ENCODE measurements around the gene IFNA14. TPM values are rescaled to one million over a fixed set of nuclear protein-coding genes. Genes with fewer than 3 reads are reported as not detected.

The IFNA14 gene
- not detected for total RNA-seq (ENCODE audit: unreplicated experiment)
- long read RNA-seq = 0 reads

GRCh38 chr9:21239911-21240310 lies at the start of gene IFNA14:
IFNA14 (minus strand) TSS chr9:21240005; CDS start chr9:21239935, 70 bp downstream.
- Mint-ChIP-seq H3K27me3 (ENCODE audit: unreplicated experiment) (peaks cover 2% of the 10 kb centered on the region), H3K36me3 (ENCODE audit: unreplicated experiment) (no peaks in the 10 kb centered on the region), H3K9me3 (ENCODE audit: unreplicated experiment) (no peaks in the 10 kb centered on the region), H3K4me1 (ENCODE audit: low read depth, unreplicated experiment) (no peaks in the 10 kb centered on the region), H3K4me3 (ENCODE audit: unreplicated experiment) (no peak within 1 kb of the TSS), H3K27ac (ENCODE audit: unreplicated experiment) (no peak within 1 kb of the TSS)
- TF ChIP-seq CTCF (IDR thresholded peaks at IDR 0.05; ENCODE audit: partially characterized antibody, unreplicated experiment) = no peak
- DNase-seq = no peak

GRCh38 chr9:21287280-21287679 lies 47.5 kb upstream of the IFNA14 start:
- no peaks in the 10 kb centered on the region for H3K9me3 Mint-ChIP-seq (ENCODE audit: unreplicated experiment)
- H3K36me3 Mint-ChIP-seq (ENCODE audit: unreplicated experiment) = no peaks in the 10 kb centered on the region
- no peak overlapping the region for H3K4me3 Mint-ChIP-seq (ENCODE audit: unreplicated experiment)
- no peak for DNase-seq
- H3K4me1 Mint-ChIP-seq (ENCODE audit: low read depth, unreplicated experiment) = no peaks in the 10 kb centered on the region
- H3K27me3 Mint-ChIP-seq (ENCODE audit: unreplicated experiment) = no peaks in the 10 kb centered on the region
- no peak overlapping the region for H3K27ac Mint-ChIP-seq (ENCODE audit: unreplicated experiment)
- no peak for TF ChIP-seq CTCF (IDR thresholded peaks at IDR 0.05; ENCODE audit: partially characterized antibody, unreplicated experiment)

GRCh38 chr9:21286659-21287058 lies 46.9 kb upstream of the IFNA14 start:
- no peaks in the 10 kb centered on the region for H3K4me1 Mint-ChIP-seq (ENCODE audit: low read depth, unreplicated experiment)
- H3K36me3 Mint-ChIP-seq (ENCODE audit: unreplicated experiment) = no peaks in the 10 kb centered on the region
- H3K27ac Mint-ChIP-seq (ENCODE audit: unreplicated experiment) = no peak overlapping the region
- H3K9me3 Mint-ChIP-seq (ENCODE audit: unreplicated experiment) = no peaks in the 10 kb centered on the region
- no peak overlapping the region for H3K4me3 Mint-ChIP-seq (ENCODE audit: unreplicated experiment)
- TF ChIP-seq CTCF (IDR thresholded peaks at IDR 0.05; ENCODE audit: partially characterized antibody, unreplicated experiment) = no peak
- DNase-seq = no peak
- no peaks in the 10 kb centered on the region for H3K27me3 Mint-ChIP-seq (ENCODE audit: unreplicated experiment)

- Mint-ChIP-seq H3K9me3 (ENCODE audit: unreplicated experiment) (no peaks in the 10 kb centered on the region), H3K27me3 (ENCODE audit: unreplicated experiment) (no peaks in the 10 kb centered on the region), H3K27ac (ENCODE audit: unreplicated experiment) (no peak overlapping the region), H3K4me3 (ENCODE audit: unreplicated experiment) (no peak overlapping the region), H3K4me1 (ENCODE audit: low read depth, unreplicated experiment) (no peaks in the 10 kb centered on the region), H3K36me3 (ENCODE audit: unreplicated experiment) (no peaks in the 10 kb centered on the region)
- DNase-seq = no peak
- TF ChIP-seq CTCF (IDR thresholded peaks at IDR 0.05; ENCODE audit: partially characterized antibody, unreplicated experiment) = no peak
These were observed 46.3 kb upstream of the IFNA14 start for GRCh38 chr9:21286099-21286498.

- Mint-ChIP-seq H3K9me3 (ENCODE audit: unreplicated experiment) (no peaks in the 10 kb centered on the region), H3K27me3 (ENCODE audit: unreplicated experiment) (no peaks in the 10 kb centered on the region), H3K4me1 (ENCODE audit: low read depth, unreplicated experiment) (no peaks in the 10 kb centered on the region), H3K27ac (ENCODE audit: unreplicated experiment) (no peak overlapping the region), H3K4me3 (ENCODE audit: unreplicated experiment) (no peak overlapping the region), H3K36me3 (ENCODE audit: unreplicated experiment) (no peaks in the 10 kb centered on the region)
- DNase-seq = no peak
- TF ChIP-seq CTCF (IDR thresholded peaks at IDR 0.05; ENCODE audit: partially characterized antibody, unreplicated experiment) = no peak
These were observed 41.5 kb upstream of the IFNA14 start for GRCh38 chr9:21281275-21281674.

All from glutamatergic neuron (in vitro differentiated cells).